GM12878 (cell line): ENCODE data around the gene B3GNT7. TPM values are rescaled to one million over a fixed set of nuclear protein-coding genes. Genes with fewer than 3 reads are reported as not detected.

Experiments used
- ATAC-seq: fragments of 200-7000 bp; cut with Tn5 transposase; 3 replicates; pipeline ENCODE4 v1.9.1; 2020; ENCODE audit warnings: mild to moderate bottlenecking, moderate library complexity
- BruUV-seq: library from RNA; stranded (reverse); fragments of 400-500 nt; replicated peaks from 2 replicates; lab custom pipeline; 2021; lab: Mats Ljungman, UMichigan
- CTCF ChIA-PET: fragments of 300-600 bp; sonication (Branson Sonifier 250); formaldehyde crosslinking; extraction: SDS; loops from one replicate; lab custom pipeline; 2021; ENCODE audit warnings: inconsistent platforms; lab: Yijun Ruan, JAX
- POLR2A ChIA-PET: fragments of 350-600 bp; formaldehyde crosslinking; extraction: SDS; loops from one replicate; lab custom pipeline; 2021; ENCODE audit warnings: inconsistent platforms; lab: Charles Lee
- RAD21 ChIA-PET: fragments of 300-600 bp; sonication (Branson Sonifier 250); formaldehyde crosslinking; loops from one replicate; lab custom pipeline; 2023; ENCODE audit warnings: antibody characterized with exemption; ENCODE audit not compliant: unreplicated experiment; lab: Charles Lee
- SMC1A ChIA-PET: fragments of 300-600 bp; sonication (Branson Sonifier 250); formaldehyde crosslinking; loops from one replicate; lab custom pipeline; 2023; ENCODE audit not compliant: unreplicated experiment, uncharacterized antibody; lab: Charles Lee
- DNase-seq: peaks from one replicate; pipeline ENCODE4 v3.0.0-alpha.2; 2011; ENCODE audit warnings: low read depth, low spot score
- FAIRE-seq: peaks from 3 replicates; lab custom pipeline; 2011; peaks lifted over from hg19 to GRCh38; lab: Jason Lieb, UNC
- H2AFZ ChIP-seq: 2 replicates; pipeline ENCODE4 v1.6.0; 2011; ENCODE audit warnings: low read depth, low read length, control low read depth; ENCODE audit not compliant: control insufficient read depth
- H3K27ac ChIP-seq: 2 replicates; pipeline ENCODE4 v1.5.1; 2011; ENCODE audit warnings: control low read depth; ENCODE audit not compliant: control insufficient read depth, insufficient read depth
- H3K27me3 ChIP-seq, 2 experiments: replicated peaks in 1 of 2; 2 replicates each; pipeline versions ENCODE4 v1.6.0 to v1.6.1; 2011; ENCODE audit warnings: low read length in 1 of 2; ENCODE audit not compliant: control insufficient read depth in 2 of 2, insufficient read depth in 2 of 2
- H3K36me3 ChIP-seq, 2 experiments: 2 replicates each; pipeline ENCODE4 v1.5.1; 2011; ENCODE audit warnings: low read length in 1 of 2; ENCODE audit not compliant: control insufficient read depth in 2 of 2, insufficient read depth in 2 of 2
- H3K4me1 ChIP-seq: 2 replicates; pipeline ENCODE4 v1.6.1; 2011; ENCODE audit warnings: mild to moderate bottlenecking, low read length, moderate library complexity, mixed read lengths; ENCODE audit not compliant: control insufficient read depth, insufficient read depth
- H3K4me2 ChIP-seq: 2 replicates; pipeline ENCODE4 v1.6.0; 2011; ENCODE audit warnings: control low read depth; ENCODE audit not compliant: control insufficient read depth, insufficient read depth
- H3K4me3 ChIP-seq: fragments of 200-600 bp; sonication (generic); 2 replicates; pipeline ENCODE4 v1.5.1; 2016
- H3K79me2 ChIP-seq: 2 replicates; pipeline ENCODE4 v1.6.0; 2011; ENCODE audit warnings: low read length; ENCODE audit not compliant: control insufficient read depth, insufficient read depth
- H3K9ac ChIP-seq: 2 replicates; pipeline ENCODE4 v1.8.0; 2011; ENCODE audit warnings: low read length, control low read depth, mixed read lengths; ENCODE audit not compliant: control insufficient read depth, insufficient read depth
- H3K9me3 ChIP-seq: replicated peaks from 3 replicates; pipeline ENCODE4 v1.5.1; 2011; ENCODE audit warnings: mild to moderate bottlenecking, low read length; ENCODE audit not compliant: control insufficient read depth, insufficient read depth
- H4K20me1 ChIP-seq: 2 replicates; pipeline ENCODE4 v1.6.0; 2011; ENCODE audit not compliant: control insufficient read depth, insufficient read depth
- HCFC1 ChIP-seq: fragments of 150-350 bp; IDR thresholded peaks from 2 replicates; pipeline ENCODE4 v1.6.1; 2014; ENCODE audit warnings: low read length
- IKZF2 ChIP-seq, 2 experiments: fragments of 450-650 bp; IDR thresholded peaks; 2 replicates each; pipeline ENCODE4 v1.6.1; 2017; ENCODE audit warnings: mild to moderate bottlenecking in 2 of 2, moderate library complexity in 2 of 2
- PML ChIP-seq: IDR thresholded peaks from 2 replicates; pipeline ENCODE4 v1.6.1; 2012; ENCODE audit warnings: low read length, inconsistent platforms
- SIN3A ChIP-seq: IDR thresholded peaks from 2 replicates; pipeline ENCODE4 v1.6.1; 2012; ENCODE audit warnings: low read depth, low read length, improper control_type of control experiment
- TCF3 ChIP-seq: IDR thresholded peaks from 2 replicates; pipeline ENCODE4 v1.6.1; 2012; ENCODE audit warnings: low read depth, mild to moderate bottlenecking, low read length, borderline replicate concordance; ENCODE audit not compliant: insufficient read depth
- WRNIP1 ChIP-seq: IDR thresholded peaks from 2 replicates; pipeline ENCODE4 v1.6.1; 2011; ENCODE audit warnings: low read depth, low read length, improper control_type of control experiment, borderline replicate concordance
- WGBS: methylation state at CpG from one replicate; pipeline ENCODE4 v1.1.6; 2016; ENCODE audit warnings: low lambda C conversion rate; ENCODE audit not compliant: insufficient replicate concordance, insufficient coverage; ENCODE audit errors: missing lambda C conversion rate; 5-methylcytosine and 5-hydroxymethylcytosine counted together
- in situ Hi-C: fragments of 300-500 bp; cut with MboI; formaldehyde crosslinking; loops from 9 replicates; pipeline ENCODE4 v1.14.3; 2018; ENCODE audit warnings: mixed read lengths
- intact Hi-C: fragments of 100-400 bp; cut with micrococcal nuclease; formaldehyde crosslinking; loops from one replicate; pipeline ENCODE4 v1.14.2; 2022; ENCODE audit not compliant: unreplicated experiment
- polyA plus RNA-seq, 11 experiments: library from polyadenylated mRNA; depleted of rRNA in 4 of 11; unstranded in 6 of 11; stranded (reverse) in 5 of 11; fragments of >200 nt; fragmentation: Nextera tagmentation in 4 of 11; fragmentation: Illumina TruSeq in 1 of 11; extraction: Ambion mirVana in 4 of 11; extraction: Trizol in 1 of 11; gene quantifications; 1 replicate in 1 of 11; 2 replicates in 10 of 11; pipeline versions ENCODE4 v1.2.1 to v1.2.3, GENCODE V29; 2011 to 2016; ENCODE audit warnings: inconsistent platforms in 2 of 11, missing spikeins in 2 of 11, low read depth in 1 of 11
- total RNA-seq, 4 experiments: library from RNA; depleted of rRNA in 3 of 4; stranded (reverse); fragments of >200 nt in 3 of 4; fragmentation: Illumina TruSeq in 1 of 4; extraction: Trizol in 1 of 4; gene quantifications; 2 replicates each; pipeline versions ENCODE4 v1.2.1 to v1.2.3, GENCODE V29; 2013 to 2021

Gene B3GNT7
- total and polyA plus RNA-seq, 10 of the 15 experiments (the other 5 are each of a cell fraction or from before 2014, with no cell fraction given): 0.91 to 12.6 (median 3.7) TPM

- Histone ChIP-seq H4K20me1 (no peaks in the 10 kb centered on the region), H3K4me1 (peaks cover 15% of the 10 kb centered on the region), H3K9me3 (no peaks in the 10 kb centered on the region), H3K9ac (no peak overlapping the region), H3K36me3 (no peaks in the 10 kb centered on the region; a peak in 1 of 4 replicates), H3K27me3 (no peaks in the 10 kb centered on the region), H3K4me2 (no peak overlapping the region), H3K4me3 (no peak overlapping the region), H2AFZ (no peak overlapping the region), H3K27ac (no peak overlapping the region), H3K79me2 (no peaks in the 10 kb centered on the region)
- no peak for TF ChIP-seq WRNIP1
- no peak for TF ChIP-seq HCFC1
- no peak for TF ChIP-seq IKZF2 (IDR thresholded peaks at IDR 0.05)
- no peak for TF ChIP-seq TCF3
- TF ChIP-seq PML: no peak
- TF ChIP-seq SIN3A: no peak
- ChIA-PET CTCF (interaction anchor here (0.5 to 1.1 kb wide), 2 partner anchors 38 to 380 kb away, joined by 3 read pairs; no protein-coding TSS in a partner anchor), RAD21 (interaction anchor here (0.6 to 2.2 kb wide), 2 partner anchors 20 to 36 kb away, joined by 3 to 6 read pairs; no protein-coding TSS in a partner anchor), POLR2A (no interaction called here), SMC1A (interaction anchor here (1.4 to 1.7 kb wide), 2 partner anchors 19 to 136 kb away, joined by 4 read pairs; no protein-coding TSS in a partner anchor)
- DNase-seq: no peak
- BruUV-seq: no TSS peak
- ATAC-seq: no peak
- in situ Hi-C loops (no loop called here), intact Hi-C loops (no loop called here)
- no peak for FAIRE-seq
- WGBS: 84% methylated on average over 5 of the region's 5 CpGs
Observed at GRCh38 chr2:231364061-231364460, 31.4 kb upstream of the B3GNT7 start.
